KOPT-K1 (cell line): ENCODE data around the gene ZP2.

Source experiments
- H3K27ac ChIP-seq: fragments of 200-600 bp; sonication (generic); 2 replicates; pipeline ENCODE4 v1.5.1; 2016; ENCODE audit warnings: antibody characterized with exemption, mild to moderate bottlenecking, low read depth, low read length; ENCODE audit not compliant: poor library complexity, severe bottlenecking
- H3K36me3 ChIP-seq: fragments of 200-600 bp; sonication (generic); 2 replicates; pipeline ENCODE4 v1.5.1; 2017; ENCODE audit warnings: antibody characterized with exemption, mild to moderate bottlenecking, low read length, moderate library complexity; ENCODE audit not compliant: insufficient read depth
- H3K9me3 ChIP-seq: fragments of 200-600 bp; sonication (generic); 2 replicates; pipeline ENCODE4 v1.5.1; 2017; ENCODE audit warnings: antibody characterized with exemption, low read length, mild to moderate bottlenecking; ENCODE audit not compliant: insufficient read depth, poor library complexity, severe bottlenecking

Gene ZP2

GRCh38 chr16:21226749-21227148 lies 15.4 kb upstream of the ZP2 start:
- Histone ChIP-seq H3K27ac (no peak overlapping the region), H3K9me3 (no peaks in the 10 kb centered on the region), H3K36me3 (no peaks in the 10 kb centered on the region)

- Histone ChIP-seq H3K9me3 (no peaks in the 10 kb centered on the region), H3K27ac (no peak overlapping the region), H3K36me3 (no peaks in the 10 kb centered on the region)
Measured at GRCh38 chr16:21224800-21225199, 13.4 kb upstream of the ZP2 start.

- H3K27ac ChIP-seq, result no peak overlapping the region
- no peaks in the 10 kb centered on the region for H3K9me3 ChIP-seq
- H3K36me3 ChIP-seq, result no peaks in the 10 kb centered on the region
Measured at GRCh38 chr16:21223787-21224186, 12.4 kb upstream of the ZP2 start.

GRCh38 chr16:21222495-21223337 lies 11.3 kb upstream of the ZP2 start:
- Histone ChIP-seq H3K9me3 (no peaks in the 10 kb centered on the region), H3K27ac (no peak overlapping the region), H3K36me3 (no peaks in the 10 kb centered on the region)

- Histone ChIP-seq H3K9me3 (no peaks in the 10 kb centered on the region), H3K36me3 (no peaks in the 10 kb centered on the region), H3K27ac (no peak overlapping the region)
Measured at GRCh38 chr16:21219551-21219950, 8.2 kb upstream of the ZP2 start.

GRCh38 chr16:21218153-21218552 lies 6.8 kb upstream of the ZP2 start:
- Histone ChIP-seq H3K9me3 (no peaks in the 10 kb centered on the region), H3K36me3 (no peaks in the 10 kb centered on the region), H3K27ac (no peak overlapping the region)

GRCh38 chr16:21217121-21217520 lies 5.7 kb upstream of the ZP2 start:
- no peak overlapping the region for H3K27ac ChIP-seq
- H3K36me3 ChIP-seq, result no peaks in the 10 kb centered on the region
- no peaks in the 10 kb centered on the region for H3K9me3 ChIP-seq

- Histone ChIP-seq H3K27ac (no peak overlapping the region), H3K9me3 (no peaks in the 10 kb centered on the region), H3K36me3 (no peaks in the 10 kb centered on the region)
Measured at GRCh38 chr16:21214086-21214485, 2.7 kb upstream of the ZP2 start.

- Histone ChIP-seq H3K36me3 (no peaks in the 10 kb centered on the region), H3K27ac (no peak overlapping the region), H3K9me3 (no peaks in the 10 kb centered on the region)
Measured at GRCh38 chr16:21208446-21209230, 2.7 kb downstream of the ZP2 start.

GRCh38 chr16:21206550-21206949 lies 4.8 kb downstream of the ZP2 start:
- Histone ChIP-seq H3K9me3 (no peaks in the 10 kb centered on the region), H3K36me3 (no peaks in the 10 kb centered on the region), H3K27ac (no peak overlapping the region)

- H3K27ac ChIP-seq, result no peak overlapping the region
- H3K36me3 ChIP-seq, result no peaks in the 10 kb centered on the region
- H3K9me3 ChIP-seq, result no peaks in the 10 kb centered on the region
Measured at GRCh38 chr16:21205303-21205702, 6.1 kb downstream of the ZP2 start.

- H3K36me3 ChIP-seq, result no peaks in the 10 kb centered on the region
- H3K9me3 ChIP-seq, result no peaks in the 10 kb centered on the region
- H3K27ac ChIP-seq, result no peak overlapping the region
Measured at GRCh38 chr16:21203155-21203797, 8.1 kb downstream of the ZP2 start.

- H3K36me3 ChIP-seq, result no peaks in the 10 kb centered on the region
- no peak overlapping the region for H3K27ac ChIP-seq
- H3K9me3 ChIP-seq, result no peaks in the 10 kb centered on the region
Measured at GRCh38 chr16:21199607-21200218, 11.7 kb downstream of the ZP2 start.

GRCh38 chr16:21197621-21198020 lies 13.8 kb downstream of the ZP2 start:
- Histone ChIP-seq H3K9me3 (no peaks in the 10 kb centered on the region), H3K27ac (no peak overlapping the region), H3K36me3 (no peaks in the 10 kb centered on the region)

GRCh38 chr16:21197112-21197511 lies 14.3 kb downstream of the ZP2 start:
- peaks cover 1% of the 10 kb centered on the region for H3K9me3 ChIP-seq
- H3K36me3 ChIP-seq, result no peaks in the 10 kb centered on the region

More at GRCh38 chr16:21197112-21197511, 14.3 kb downstream of the ZP2 start:
- no peak overlapping the region for H3K27ac ChIP-seq
